ENCODE results near the gene MTCH2. TPM values are rescaled to one million over a fixed set of nuclear protein-coding genes. Genes with fewer than 3 reads are reported as not detected.

The MTCH2 gene
- polyA plus RNA-seq, 1 experiment = 194 TPM

DNA sequence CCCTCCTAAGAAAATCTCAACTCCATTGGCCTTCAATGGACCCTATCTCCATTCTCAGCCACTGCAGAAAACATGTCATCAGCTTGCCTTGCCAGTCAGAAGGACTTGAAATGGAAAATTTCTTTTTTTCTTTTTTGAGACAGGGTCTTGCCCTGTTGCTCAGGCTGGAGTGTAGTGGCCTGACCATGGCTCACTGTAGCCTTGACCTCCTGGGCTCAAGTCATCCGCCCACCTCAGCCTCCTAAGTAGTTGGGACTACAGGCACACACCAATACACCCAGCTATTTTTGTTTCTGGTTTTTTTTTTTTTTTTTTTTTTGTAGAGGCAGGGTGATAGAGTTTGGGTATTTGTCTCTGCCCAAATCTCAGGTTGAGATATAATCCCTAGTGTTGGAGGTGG lies 43.8 kb upstream of the MTCH2 start:
- H3K27me3 ChIP-seq (ENCODE audit: control insufficient read depth, insufficient read depth, low read length) = no peaks in the 10 kb centered on the region
- ChIA-PET CTCF (no interaction called here), POLR2A (interaction anchor here (0.6 kb wide), 1 partner anchor 261 kb away, joined by 4 read pairs; no protein-coding TSS in a partner anchor)
- H3K4me3 ChIP-seq (ENCODE audit: low read depth, low read length) = no peak overlapping the region
- no peaks in the 10 kb centered on the region for H3K9me3 ChIP-seq (ENCODE audit: control insufficient read depth, insufficient read depth, low read length)
- no peak overlapping the region for H3K27ac ChIP-seq (ENCODE audit: low read depth, low read length)
- TF ChIP-seq CTCF (IDR thresholded peaks at IDR 0.05; ENCODE audit: low read depth, low read length) = no peak
- no peak for DNase-seq (ENCODE audit: low read depth, low spot score)

- no peaks in the 10 kb centered on the region; the same call in 1 of the 2 replicates for H3K9me3 ChIP-seq (ENCODE audit: control insufficient read depth, insufficient read depth, low read length)
- H3K27ac ChIP-seq (ENCODE audit: low read depth, low read length) = no peak overlapping the region
- H3K27me3 ChIP-seq (ENCODE audit: control insufficient read depth, insufficient read depth, low read length) = no peaks in the 10 kb centered on the region
- ChIA-PET CTCF (no interaction called here), POLR2A (no interaction called here)
- H3K4me3 ChIP-seq (ENCODE audit: low read depth, low read length) = no peak overlapping the region
- DNase-seq (ENCODE audit: low read depth, low spot score) = no peak
- TF ChIP-seq CTCF (IDR thresholded peaks at IDR 0.05; ENCODE audit: low read depth, low read length) = no peak
These were observed 33.5 kb upstream of the MTCH2 start for GRCh38 chr11:47675851-47676250.

DNA sequence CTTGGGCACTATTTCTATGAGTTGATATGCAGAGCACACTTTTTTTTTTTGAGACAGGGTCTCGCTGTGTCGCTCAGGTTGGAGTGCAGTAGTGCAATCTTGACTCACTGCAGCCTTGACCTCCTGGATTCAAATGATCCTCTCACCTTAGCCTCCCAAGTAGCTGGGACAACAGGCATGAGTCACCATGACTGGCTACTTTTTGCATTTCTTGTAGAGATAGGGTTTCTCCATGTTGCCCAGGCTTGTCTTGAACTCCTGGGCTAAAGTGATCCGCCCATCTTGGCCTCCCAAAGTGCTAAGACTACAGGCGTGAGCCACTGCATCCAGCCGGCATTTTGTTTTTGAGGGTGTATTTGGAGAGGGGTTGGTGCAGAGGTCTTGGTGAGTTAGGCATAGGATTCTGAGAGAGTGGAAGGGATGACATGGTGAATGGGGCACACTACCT lies 29.9 kb upstream of the MTCH2 start:
- Histone ChIP-seq H3K27me3 (ENCODE audit: control insufficient read depth, insufficient read depth, low read length) (no peaks in the 10 kb centered on the region), H3K27ac (ENCODE audit: low read depth, low read length) (no peak overlapping the region), H3K9me3 (ENCODE audit: control insufficient read depth, insufficient read depth, low read length) (no peaks in the 10 kb centered on the region; the same call in 1 of the 2 replicates), H3K4me3 (ENCODE audit: low read depth, low read length) (no peak overlapping the region)
- no peak for TF ChIP-seq CTCF (IDR thresholded peaks at IDR 0.05; ENCODE audit: low read depth, low read length)
- ChIA-PET CTCF (interaction anchor here (0.5 kb wide), 1 partner anchor 31 kb away, joined by 3 read pairs; no protein-coding TSS in a partner anchor), POLR2A (no interaction called here)
- no peak for DNase-seq (ENCODE audit: low read depth, low spot score)

GRCh38 chr11:47669856-47670255 lies 27.5 kb upstream of the MTCH2 start:
- H3K4me3 ChIP-seq (ENCODE audit: low read depth, low read length) = no peak overlapping the region
- DNase-seq (ENCODE audit: low read depth, low spot score) = no peak
- POLR2A ChIA-PET = no interaction called here
- CTCF ChIA-PET = no interaction called here
- H3K27me3 ChIP-seq (ENCODE audit: control insufficient read depth, insufficient read depth, low read length) = no peaks in the 10 kb centered on the region
- no peak for TF ChIP-seq CTCF (IDR thresholded peaks at IDR 0.05; ENCODE audit: low read depth, low read length)
- H3K27ac ChIP-seq (ENCODE audit: low read depth, low read length) = no peak overlapping the region
- no peaks in the 10 kb centered on the region for H3K9me3 ChIP-seq (ENCODE audit: control insufficient read depth, insufficient read depth, low read length)

GRCh38 chr11:47668665-47669064 lies 26.3 kb upstream of the MTCH2 start:
- DNase-seq (ENCODE audit: low read depth, low spot score) = no peak
- no peak for TF ChIP-seq CTCF (IDR thresholded peaks at IDR 0.05; ENCODE audit: low read depth, low read length)
- Histone ChIP-seq H3K27me3 (ENCODE audit: control insufficient read depth, insufficient read depth, low read length) (no peaks in the 10 kb centered on the region), H3K4me3 (ENCODE audit: low read depth, low read length) (no peak overlapping the region), H3K27ac (ENCODE audit: low read depth, low read length) (no peak overlapping the region), H3K9me3 (ENCODE audit: control insufficient read depth, insufficient read depth, low read length) (no peaks in the 10 kb centered on the region)
- POLR2A ChIA-PET = no interaction called here
- CTCF ChIA-PET = no interaction called here
